ENCODE data around the gene PRODH. TPM values are rescaled to one million over a fixed set of nuclear protein-coding genes. Genes with fewer than 3 reads are reported as not detected.
A peak's percentile ranks its signal among the peaks of the same experiment; 100 is the strongest.
"Not testable (repeated sequence)": the region's sequence is repeated elsewhere in the genome, so short reads cannot be mapped to it uniquely, and the experiment has no call there.

PRODH gene
- total and polyA plus RNA-seq, 5 donors: 0.75 to 9.7 (median 3.1) TPM

DNA sequence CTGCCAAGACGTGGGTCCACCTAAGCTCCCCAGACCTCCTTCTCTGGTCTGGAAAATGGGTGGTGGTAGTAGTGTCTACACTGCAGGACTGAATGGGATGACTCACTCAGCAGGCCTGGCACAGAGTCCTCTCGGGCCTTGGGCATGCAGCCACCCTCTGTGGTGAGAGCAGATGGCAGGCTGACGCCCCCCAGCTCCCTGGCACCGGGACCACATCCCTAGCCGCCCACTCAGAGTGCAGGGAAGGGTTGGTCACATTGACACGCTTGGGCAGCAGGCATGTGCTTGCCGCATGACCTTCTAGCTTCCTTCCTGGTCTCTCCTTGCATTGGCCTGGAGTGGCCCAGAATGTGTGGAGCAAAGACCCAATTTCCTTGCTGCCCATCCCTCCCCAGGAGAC is 30.7 kb upstream of the PRODH start:
- intact Hi-C loops (cut with DNase I): no loop called here
- DNase-seq (no peak), ATAC-seq (no peak)
- H3K4me1 ChIP-seq (ENCODE audit: control insufficient read depth, insufficient read depth, low read length): no peaks in the 10 kb centered on the region
- no peaks in the 10 kb centered on the region for H3K9me3 ChIP-seq (ENCODE audit: control insufficient read depth, low read length)
- H3K4me3 ChIP-seq (ENCODE audit: low read length): no peak overlapping the region
- 70% methylated on average over 7 of the region's 7 CpGs for WGBS
- no peak overlapping the region for H3K27ac ChIP-seq (ENCODE audit: low read length)
- no peaks in the 10 kb centered on the region for H3K27me3 ChIP-seq (ENCODE audit: control insufficient read depth, insufficient read depth)

DNA sequence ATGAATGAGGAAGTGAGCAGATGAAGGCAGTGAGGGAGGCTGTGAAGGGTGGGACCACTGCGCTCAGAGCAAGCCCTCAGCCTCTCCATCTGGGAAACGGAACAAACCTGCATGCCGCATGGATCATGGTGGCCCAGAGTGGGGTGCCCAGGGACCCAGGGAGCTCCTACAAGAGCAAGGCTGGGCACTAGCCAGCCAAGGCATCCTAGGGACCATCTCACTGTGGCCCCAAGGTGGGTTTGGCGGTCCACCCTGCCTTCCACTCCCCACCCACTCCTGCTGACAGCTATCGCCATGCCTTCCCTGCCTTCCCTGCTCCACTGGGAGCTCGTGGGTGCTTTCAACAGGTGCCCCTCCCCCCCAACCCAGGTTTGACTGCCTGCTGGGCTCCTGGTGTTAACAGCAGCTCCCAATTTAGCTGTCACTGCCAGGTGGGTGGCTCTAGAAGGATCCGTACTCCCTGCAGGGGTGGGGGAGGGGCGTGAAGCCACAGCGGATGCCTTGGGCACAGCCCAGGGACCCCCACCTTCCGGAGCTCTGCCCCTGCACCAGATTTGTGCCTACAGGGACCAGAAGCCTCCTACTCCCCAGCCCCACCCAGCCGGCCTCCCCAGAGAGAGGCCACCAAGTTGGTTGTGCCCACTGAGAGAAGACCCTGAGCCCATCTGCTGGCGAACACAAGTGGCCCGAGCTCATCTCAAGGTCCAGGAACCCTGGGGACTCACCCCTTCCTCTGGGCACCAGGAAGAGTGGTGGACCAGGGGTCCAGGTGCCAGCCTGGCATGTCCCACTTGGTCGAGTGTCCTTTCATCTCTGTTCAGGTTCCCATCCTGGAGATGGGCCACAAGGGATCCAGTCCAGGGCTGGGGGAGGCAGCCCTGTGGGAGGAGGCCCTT is 29.7 kb upstream of the PRODH start:
- H3K4me1 ChIP-seq (ENCODE audit: control insufficient read depth, insufficient read depth, low read length): no peaks in the 10 kb centered on the region
- H3K27ac ChIP-seq (ENCODE audit: low read length): no peak overlapping the region
- H3K27me3 ChIP-seq (ENCODE audit: control insufficient read depth, insufficient read depth): no peaks in the 10 kb centered on the region
- no peak for DNase-seq
- ATAC-seq: no peak
- WGBS: 68% methylated on average over 14 of the region's 14 CpGs
- no peak overlapping the region for H3K4me3 ChIP-seq (ENCODE audit: low read length)
- no peaks in the 10 kb centered on the region for H3K9me3 ChIP-seq (ENCODE audit: control insufficient read depth, low read length)
- intact Hi-C loops (cut with DNase I): no loop called here

DNA sequence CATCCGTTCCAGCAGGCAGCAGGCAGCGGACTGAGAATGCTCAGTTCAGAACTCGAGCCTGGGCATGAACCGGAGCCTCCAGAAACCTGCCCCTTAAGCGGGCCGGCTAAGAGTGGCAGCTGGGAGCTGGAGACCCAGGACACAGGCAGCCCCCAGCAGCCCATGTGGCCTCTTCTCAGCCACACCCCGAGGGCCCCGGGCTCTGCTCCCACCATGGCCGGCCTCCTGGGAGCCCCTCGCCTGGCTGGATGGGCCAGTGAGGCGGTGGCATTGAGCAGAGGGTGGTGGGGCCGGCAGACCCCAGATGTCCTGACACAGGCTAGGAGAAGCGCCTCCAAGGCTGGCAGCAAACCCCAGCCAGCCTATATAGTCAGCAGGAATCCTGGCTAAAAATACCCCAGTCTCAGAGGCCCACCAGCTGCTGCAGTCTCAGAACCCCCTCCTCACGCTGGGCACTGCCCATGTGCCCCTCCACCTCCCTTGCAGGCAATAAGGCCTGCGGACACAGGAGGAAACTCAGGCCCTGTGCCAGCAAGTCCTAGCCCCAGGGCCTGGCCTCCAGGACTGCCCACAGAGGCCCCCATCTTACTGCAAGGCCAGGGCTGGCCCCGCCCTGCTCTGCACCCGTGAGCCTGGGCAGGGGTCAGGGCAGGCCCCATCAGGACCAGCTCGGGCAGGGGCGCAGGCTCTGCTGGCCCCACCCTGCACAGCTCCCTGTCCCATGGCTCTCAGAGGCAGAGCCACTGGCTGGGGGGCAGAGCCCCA is 28.6 kb upstream of the PRODH start:
- WGBS: 79% methylated on average over 18 of the region's 19 CpGs
- intact Hi-C loops (cut with DNase I); H3K27me3 ChIP-seq (ENCODE audit: control insufficient read depth, insufficient read depth); H3K4me3 ChIP-seq (ENCODE audit: low read length); H3K4me1 ChIP-seq (ENCODE audit: control insufficient read depth, insufficient read depth, low read length); H3K27ac ChIP-seq (ENCODE audit: low read length); ATAC-seq; H3K9me3 ChIP-seq (ENCODE audit: control insufficient read depth, low read length): not testable (repeated sequence)
- peak in 1 of 3 donors; percentile 3 for DNase-seq

GRCh38 chr22:18964051-18964450 is 28.0 kb upstream of the PRODH start:
- WGBS: 89% methylated on average over 10 of the region's 10 CpGs
- H3K4me3 ChIP-seq (ENCODE audit: low read length); H3K4me1 ChIP-seq (ENCODE audit: control insufficient read depth, insufficient read depth, low read length); H3K27ac ChIP-seq (ENCODE audit: low read length); H3K27me3 ChIP-seq (ENCODE audit: control insufficient read depth, insufficient read depth); ATAC-seq; DNase-seq; intact Hi-C loops (cut with DNase I); H3K9me3 ChIP-seq (ENCODE audit: control insufficient read depth, low read length): not testable (repeated sequence)

GRCh38 chr22:18962308-18962635 is 26.2 kb upstream of the PRODH start:
- Histone ChIP-seq H3K27me3 (ENCODE audit: control insufficient read depth, insufficient read depth) (no peaks in the 10 kb centered on the region), H3K4me3 (ENCODE audit: low read length) (no peak overlapping the region), H3K4me1 (ENCODE audit: control insufficient read depth, insufficient read depth, low read length) (no peaks in the 10 kb centered on the region), H3K9me3 (ENCODE audit: control insufficient read depth, low read length) (no peaks in the 10 kb centered on the region), H3K27ac (ENCODE audit: low read length) (no peak overlapping the region)
- intact Hi-C loops (cut with DNase I): no loop called here
- 86% methylated on average over 3 of the region's 3 CpGs for WGBS
- DNase-seq: peak in 1 of 3 donors; percentile 25
- ATAC-seq: no peak

- peak in 1 of 3 donors; percentile 26 for DNase-seq
- H3K9me3 ChIP-seq (ENCODE audit: control insufficient read depth, low read length); H3K4me3 ChIP-seq (ENCODE audit: low read length); H3K27me3 ChIP-seq (ENCODE audit: control insufficient read depth, insufficient read depth); H3K27ac ChIP-seq (ENCODE audit: low read length); ATAC-seq; H3K4me1 ChIP-seq (ENCODE audit: control insufficient read depth, insufficient read depth, low read length); intact Hi-C loops (cut with DNase I): not testable (repeated sequence)
- WGBS: 75% methylated on average over 8 of the region's 8 CpGs
These were observed 25.7 kb upstream of the PRODH start for GRCh38 chr22:18961632-18962307.

DNA sequence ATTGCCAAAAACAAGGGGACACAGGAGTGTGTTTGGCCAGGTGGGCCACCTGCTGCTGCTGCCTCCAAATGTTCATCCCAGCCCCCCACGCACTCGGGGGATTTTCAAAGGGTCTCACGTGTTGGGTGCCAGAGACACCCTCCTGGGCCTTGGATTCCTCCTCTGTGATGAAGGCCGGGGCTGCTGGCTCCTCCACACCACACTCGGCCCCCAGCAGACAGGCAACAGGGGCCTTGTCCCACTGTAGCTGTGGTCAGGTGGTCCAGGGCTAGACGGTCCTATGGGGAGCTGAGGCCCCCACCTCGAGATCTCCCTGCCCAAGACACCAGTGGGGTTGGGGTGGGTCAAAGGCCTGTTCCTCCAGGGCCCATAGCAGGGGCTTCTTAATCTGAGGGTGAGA is 25.1 kb upstream of the PRODH start:
- ATAC-seq; H3K4me1 ChIP-seq (ENCODE audit: control insufficient read depth, insufficient read depth, low read length); H3K27ac ChIP-seq (ENCODE audit: low read length); intact Hi-C loops (cut with DNase I); H3K27me3 ChIP-seq (ENCODE audit: control insufficient read depth, insufficient read depth); H3K4me3 ChIP-seq (ENCODE audit: low read length); H3K9me3 ChIP-seq (ENCODE audit: control insufficient read depth, low read length): not testable (repeated sequence)
- 70% methylated on average over 7 of the region's 7 CpGs for WGBS
- DNase-seq: peak in 1 of 3 donors; percentile 12

- peak in 1 of 3 donors; percentile 24 for DNase-seq
- H3K27ac ChIP-seq (ENCODE audit: low read length); H3K27me3 ChIP-seq (ENCODE audit: control insufficient read depth, insufficient read depth); ATAC-seq; intact Hi-C loops (cut with DNase I); H3K9me3 ChIP-seq (ENCODE audit: control insufficient read depth, low read length); H3K4me3 ChIP-seq (ENCODE audit: low read length); H3K4me1 ChIP-seq (ENCODE audit: control insufficient read depth, insufficient read depth, low read length): not testable (repeated sequence)
- 71% methylated on average over 10 of the region's 11 CpGs for WGBS
These were observed 24.2 kb upstream of the PRODH start for GRCh38 chr22:18960166-18960820.

DNA sequence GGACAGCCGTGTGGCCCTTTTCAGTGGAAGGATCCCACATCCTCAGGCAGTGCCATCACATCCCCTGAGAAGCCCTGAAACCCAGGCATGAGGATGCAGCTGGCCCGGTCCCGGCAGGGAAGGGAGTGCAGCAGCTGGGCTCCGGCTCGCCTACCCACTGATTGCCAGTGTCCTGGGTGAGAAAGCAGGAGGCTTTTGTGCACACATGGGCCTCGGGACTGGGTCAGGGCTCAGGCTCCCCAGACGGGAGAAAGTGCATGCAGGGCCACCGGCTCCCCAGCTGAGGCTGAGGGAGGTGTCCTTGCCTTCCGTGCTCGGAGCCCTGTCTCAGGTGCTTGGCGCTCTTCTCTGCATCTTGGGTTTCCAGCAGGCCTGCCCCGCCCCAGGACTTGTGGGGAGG is 23.6 kb upstream of the PRODH start:
- H3K9me3 ChIP-seq (ENCODE audit: control insufficient read depth, low read length); H3K27me3 ChIP-seq (ENCODE audit: control insufficient read depth, insufficient read depth); intact Hi-C loops (cut with DNase I); H3K27ac ChIP-seq (ENCODE audit: low read length); H3K4me1 ChIP-seq (ENCODE audit: control insufficient read depth, insufficient read depth, low read length); ATAC-seq; H3K4me3 ChIP-seq (ENCODE audit: low read length): not testable (repeated sequence)
- WGBS: 68% methylated on average over 12 of the region's 12 CpGs
- peak in 1 of 3 donors; percentile 25 for DNase-seq

DNA sequence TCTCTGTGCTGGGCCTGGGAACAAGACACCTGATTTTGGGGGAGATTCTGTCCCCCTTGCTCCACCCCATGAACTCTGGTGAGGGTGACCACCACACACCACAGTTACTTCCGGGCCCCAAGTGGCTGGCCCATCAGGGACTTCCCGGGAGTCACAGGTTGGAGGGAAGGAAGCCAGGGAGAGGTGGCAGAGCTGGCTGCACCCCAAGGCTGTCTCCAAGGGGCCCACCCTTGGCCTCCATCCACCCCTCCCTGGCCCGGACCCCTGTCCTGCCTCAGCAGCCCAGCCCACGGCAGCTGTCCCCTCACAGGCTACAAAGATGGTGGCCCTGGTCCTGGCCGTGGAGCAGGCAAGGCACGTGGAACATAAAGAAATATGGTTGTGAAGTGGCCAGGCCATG is 23.2 kb upstream of the PRODH start:
- DNase-seq: peak in 1 of 3 donors; percentile 15
- H3K27me3 ChIP-seq (ENCODE audit: control insufficient read depth, insufficient read depth): not testable (repeated sequence)

More for the DNA sequence above, 23.2 kb upstream of the PRODH start:
- H3K9me3 ChIP-seq (ENCODE audit: control insufficient read depth, low read length); H3K4me3 ChIP-seq (ENCODE audit: low read length); intact Hi-C loops (cut with DNase I); H3K27ac ChIP-seq (ENCODE audit: low read length); H3K4me1 ChIP-seq (ENCODE audit: control insufficient read depth, insufficient read depth, low read length); ATAC-seq: not testable (repeated sequence)
- 74% methylated on average over 6 of the region's 6 CpGs for WGBS

Data from right cardiac atrium (tissue), 5 donors.